Nucleus accumbens (tissue), 56 donors: ENCODE measurements around the gene DCST1.
"Not testable (repeated sequence)": the region's sequence is repeated elsewhere in the genome, so short reads cannot be mapped to it uniquely, and the experiment has no call there.

ENCODE experiments used
- DNase-seq, 56 donors: peaks; one replicate each; lab custom pipeline; 2025; lab: John Stamatoyannopoulos, UW

Gene DCST1, protein sequence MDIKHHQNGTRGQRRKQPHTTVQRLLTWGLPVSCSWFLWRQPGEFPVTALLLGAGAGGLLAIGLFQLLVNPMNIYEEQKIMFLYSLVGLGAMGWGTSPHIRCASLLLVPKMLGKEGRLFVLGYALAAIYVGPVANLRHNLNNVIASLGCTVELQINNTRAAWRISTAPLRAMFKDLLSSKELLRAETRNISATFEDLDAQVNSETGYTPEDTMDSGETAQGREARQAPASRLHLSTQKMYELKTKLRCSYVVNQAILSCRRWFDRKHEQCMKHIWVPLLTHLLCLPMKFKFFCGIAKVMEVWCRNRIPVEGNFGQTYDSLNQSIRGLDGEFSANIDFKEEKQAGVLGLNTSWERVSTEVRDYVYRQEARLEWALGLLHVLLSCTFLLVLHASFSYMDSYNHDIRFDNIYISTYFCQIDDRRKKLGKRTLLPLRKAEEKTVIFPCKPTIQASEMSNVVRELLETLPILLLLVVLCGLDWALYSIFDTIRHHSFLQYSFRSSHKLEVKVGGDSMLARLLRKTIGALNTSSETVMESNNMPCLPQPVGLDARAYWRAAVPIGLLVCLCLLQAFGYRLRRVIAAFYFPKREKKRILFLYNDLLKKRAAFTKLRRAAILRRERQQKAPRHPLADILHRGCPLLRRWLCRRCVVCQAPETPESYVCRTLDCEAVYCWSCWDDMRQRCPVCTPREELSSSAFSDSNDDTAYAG

GRCh38 chr1:155033524-155033923 is at the start of gene DCST1, which contains the start of gene DCST2:
DCST1 (plus strand) TSS chr1:155033824; CDS start chr1:155034037, 213 bp downstream.
DCST2 (minus strand) TSS chr1:155033781; CDS start chr1:155033701, 80 bp downstream.
- no peak for DNase-seq

GRCh38 chr1:154986736-154987135 is 46.9 kb upstream of the DCST1 start:
- DNase-seq = not testable (repeated sequence)

DNA sequence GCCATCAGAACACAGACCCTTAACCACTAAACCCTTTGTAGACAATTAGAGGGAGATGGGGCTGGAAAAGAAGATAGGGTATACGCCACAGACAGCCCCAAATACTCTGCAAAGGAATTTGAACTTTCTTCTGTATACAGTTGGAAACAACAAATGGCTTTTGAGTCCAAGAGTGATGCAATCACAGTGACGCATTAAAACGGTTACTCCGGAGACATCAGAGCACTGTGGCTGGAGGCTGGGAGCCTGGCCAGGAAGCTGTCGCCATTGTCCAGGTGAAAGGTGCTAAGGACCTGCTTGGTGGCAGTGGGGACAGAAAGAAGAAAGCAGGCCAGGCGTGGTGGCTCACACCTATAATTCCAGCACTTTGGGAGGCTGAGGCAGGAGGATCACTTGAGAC is 46.3 kb upstream of the DCST1 start:
- DNase-seq = no peak

GRCh38 chr1:154988058-154988954 is 45.3 kb upstream of the DCST1 start:
- no peak for DNase-seq

DNA sequence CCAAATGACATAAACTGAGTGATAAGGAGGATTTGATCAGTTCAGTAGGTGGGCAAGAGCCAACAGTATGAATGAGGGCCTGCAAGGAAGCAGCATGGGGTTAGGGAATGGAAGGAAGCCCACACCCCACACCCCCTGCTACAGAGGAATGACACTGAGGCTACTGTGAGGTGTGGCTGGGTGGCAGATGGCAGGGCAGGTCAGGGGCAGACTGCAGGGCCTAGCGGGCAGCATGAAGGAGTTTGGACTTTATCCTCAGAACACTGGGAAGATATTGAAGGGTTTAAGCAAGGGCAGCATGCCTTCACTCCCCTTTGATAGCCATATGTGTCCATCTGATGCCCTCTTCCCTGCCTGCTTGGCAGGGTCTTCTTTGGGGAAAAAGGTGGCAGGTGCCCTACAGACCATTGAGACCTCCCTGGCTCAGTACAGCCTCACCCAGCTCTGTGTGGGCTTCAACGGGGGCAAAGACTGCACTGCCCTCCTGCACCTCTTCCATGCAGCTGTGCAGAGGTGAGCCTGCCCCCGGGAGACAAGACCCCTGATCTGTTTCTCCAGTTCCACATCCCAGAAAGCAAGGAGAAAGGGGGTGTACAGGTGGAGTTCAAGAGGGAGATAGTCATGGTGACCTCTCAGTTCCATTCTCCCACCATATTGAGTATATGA is 44.3 kb upstream of the DCST1 start:
- no peak for DNase-seq

- no peak for DNase-seq
Observed at GRCh38 chr1:154990276-154990675, 43.3 kb upstream of the DCST1 start.

- DNase-seq = peak in 1 of 56 donors; percentile 12
Observed at GRCh38 chr1:154992721-154993571, 40.7 kb upstream of the DCST1 start.

GRCh38 chr1:154993572-154994268 is 39.9 kb upstream of the DCST1 start, which contains the start of gene LENEP:
LENEP (plus strand) TSS chr1:154993586; CDS start chr1:154993608, 22 bp downstream.
- DNase-seq = no peak

DNA sequence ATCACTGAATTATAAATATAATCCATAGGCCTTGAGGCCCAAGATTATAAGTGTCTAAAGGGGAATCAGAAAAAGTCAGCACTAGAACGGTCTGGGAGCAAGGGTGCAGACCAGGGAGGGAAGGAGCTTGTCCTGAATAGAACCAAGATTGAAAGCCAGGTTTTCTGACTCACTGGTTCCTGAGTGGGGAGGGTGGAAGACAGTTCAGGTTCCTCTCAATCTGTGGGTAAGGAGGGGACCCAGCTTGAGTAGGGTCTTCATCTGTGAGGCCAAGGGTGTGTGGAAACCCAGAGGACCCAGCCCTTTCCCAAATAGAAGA is 39.4 kb upstream of the DCST1 start:
- no peak for DNase-seq

DNA sequence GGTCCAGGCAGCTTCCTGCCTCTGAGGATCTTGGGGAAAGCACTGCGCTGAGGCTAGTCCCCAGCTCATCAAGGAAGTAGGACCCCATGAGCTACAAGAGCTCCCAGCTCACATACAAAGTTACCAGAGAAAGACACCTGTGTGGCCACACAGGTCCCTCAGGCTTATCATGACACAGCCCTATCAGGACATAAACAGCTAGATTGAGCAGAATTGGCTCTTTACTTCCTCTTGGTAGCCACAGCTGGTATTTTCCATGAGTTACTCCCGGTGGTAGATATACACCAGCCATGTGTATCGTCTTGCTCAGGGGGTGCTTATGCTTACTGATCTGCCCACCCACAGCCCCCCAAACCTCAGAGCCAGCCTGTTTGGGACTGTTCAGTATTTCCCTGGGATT is 39.0 kb upstream of the DCST1 start:
- no peak for DNase-seq

- peak in 12 of 56 donors; percentile 5 to 61 (median 20) for DNase-seq
Observed at GRCh38 chr1:154995301-154995983, 38.2 kb upstream of the DCST1 start.

GRCh38 chr1:154996966-154997701 is 36.5 kb upstream of the DCST1 start:
- no peak for DNase-seq

DNA sequence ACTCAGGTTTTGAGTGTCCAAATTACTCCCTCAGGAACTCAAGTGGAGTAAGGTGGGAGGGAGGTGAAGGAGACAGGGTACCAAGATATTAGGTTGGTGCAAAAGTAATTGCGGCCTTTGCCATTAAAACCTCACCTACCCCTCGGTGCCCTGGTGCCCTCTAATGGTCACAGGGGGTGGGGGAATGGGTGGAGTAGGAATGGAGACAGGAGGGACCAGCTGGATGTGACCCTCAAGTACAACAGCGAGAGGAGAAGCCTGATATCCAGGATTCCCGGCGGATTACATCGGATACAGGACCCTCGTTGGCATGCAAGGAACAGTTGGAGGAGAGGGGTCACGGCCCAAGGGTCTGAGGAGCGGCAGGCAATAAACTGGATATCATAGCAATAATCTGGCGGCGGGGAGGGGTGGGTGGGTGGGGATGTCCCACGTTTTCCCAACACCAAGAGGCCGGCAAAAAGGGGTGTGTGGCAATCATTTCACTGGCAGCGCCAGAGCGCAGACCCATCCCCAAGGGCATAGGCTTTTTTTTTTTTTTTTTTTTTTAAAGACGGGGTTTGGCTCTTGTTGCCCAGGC is 35.3 kb upstream of the DCST1 start:
- DNase-seq = no peak

GRCh38 chr1:154998818-154999570 is 34.6 kb upstream of the DCST1 start:
- DNase-seq = peak in 41 of 56 donors; percentile 14 to 70 (median 38)

DNA sequence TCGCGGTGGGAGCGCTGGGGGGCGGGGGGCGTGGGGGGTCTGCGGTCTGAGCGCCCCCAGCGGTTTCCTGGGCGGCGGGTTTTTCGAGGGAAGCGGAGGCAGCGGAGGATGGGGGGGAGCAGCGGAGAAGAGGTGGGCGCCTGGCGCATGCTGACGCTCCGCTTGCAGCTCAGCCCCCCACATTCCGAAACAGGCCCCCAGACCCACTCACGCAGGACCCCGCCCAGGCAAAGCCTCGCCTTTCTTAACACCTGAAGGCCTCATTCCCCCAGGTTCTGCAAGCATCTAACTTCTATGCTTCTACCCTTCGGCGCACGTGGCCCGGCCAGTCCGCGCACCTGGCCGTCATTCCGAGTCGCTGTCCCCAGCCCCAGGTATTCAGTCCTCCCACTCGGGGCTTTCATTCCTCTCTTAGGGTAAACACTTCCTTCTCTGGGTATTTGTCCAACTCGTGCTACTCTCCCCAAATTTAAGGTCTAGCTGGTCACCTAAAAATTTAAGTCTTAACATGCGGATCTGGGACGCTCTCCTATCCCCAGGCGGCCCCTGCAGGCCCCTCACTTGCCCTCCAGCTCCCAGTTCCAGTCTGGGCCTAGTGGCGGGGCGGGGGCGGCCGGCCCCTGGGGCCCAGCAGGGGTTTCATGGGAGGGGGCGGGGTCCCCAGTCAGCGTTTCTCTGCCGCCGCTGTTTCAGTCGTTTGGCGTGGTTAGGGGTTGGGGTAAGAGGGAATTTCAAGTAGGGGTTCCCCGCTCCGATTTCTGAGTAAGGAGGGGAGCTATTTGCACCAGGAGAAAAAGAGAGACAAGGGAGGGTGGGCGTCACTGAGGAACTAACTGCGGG is 33.8 kb upstream of the DCST1 start:
- peak in 2 of 56 donors; percentile 41 to 45 for DNase-seq
